HG03135 (cell line): Measurements from ENCODE around the gene PSME4.
"Not testable (repeated sequence)": the region's sequence is repeated elsewhere in the genome, so short reads cannot be mapped to it uniquely, and the experiment has no call there.

ENCODE experiments used
- ATAC-seq: cut with Tn5 transposase; IDR thresholded peaks from one replicate; pipeline ENCODE4 v1.9.1; 2021; ENCODE audit warnings: mild to moderate bottlenecking, moderate library complexity; ENCODE audit not compliant: unreplicated experiment

PSME4 gene

DNA sequence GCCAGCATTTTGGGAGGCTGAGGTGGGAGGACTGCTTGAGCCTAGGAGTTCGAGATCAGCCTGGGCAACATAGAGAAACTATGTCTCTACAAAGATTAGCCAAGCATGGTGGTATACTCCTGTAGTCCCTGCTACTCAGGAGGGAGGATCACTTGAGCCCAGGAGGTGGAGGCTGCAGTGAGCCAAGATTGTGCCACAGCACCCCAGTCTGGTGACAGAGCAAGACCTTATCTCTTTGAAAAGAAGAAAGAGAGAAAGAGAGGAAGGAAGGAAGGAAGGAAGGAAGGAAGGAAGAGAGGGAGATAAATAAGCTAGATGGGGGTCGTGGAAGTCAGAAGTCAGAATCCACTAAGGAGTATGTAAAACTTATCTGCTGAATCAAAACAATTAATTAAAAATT lies 127.2 kb downstream of the PSME4 start:
- ATAC-seq: no peak

GRCh38 chr2:53842891-53843290 lies 127.9 kb downstream of the PSME4 start:
- no peak for ATAC-seq

DNA sequence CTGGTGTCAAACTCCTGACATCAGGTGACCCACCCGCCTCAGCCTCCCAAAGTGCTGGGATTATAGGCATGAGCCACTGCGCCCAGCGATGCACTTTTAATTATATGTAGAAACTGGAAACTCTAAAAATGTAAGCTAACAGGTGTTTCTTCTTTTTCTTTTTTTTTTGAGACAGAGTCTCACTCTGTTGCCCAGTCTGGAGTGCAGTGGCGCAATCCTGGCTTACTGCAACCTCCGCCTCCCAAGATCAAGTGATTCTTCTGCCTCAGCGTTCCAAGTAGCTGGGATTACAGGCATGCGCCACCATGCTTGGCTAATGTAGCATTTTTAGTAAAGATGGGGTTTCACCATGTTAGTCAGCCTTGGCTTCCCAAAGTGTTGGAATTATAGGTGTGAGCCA lies 129.1 kb downstream of the PSME4 start:
- not testable (repeated sequence) for ATAC-seq

DNA sequence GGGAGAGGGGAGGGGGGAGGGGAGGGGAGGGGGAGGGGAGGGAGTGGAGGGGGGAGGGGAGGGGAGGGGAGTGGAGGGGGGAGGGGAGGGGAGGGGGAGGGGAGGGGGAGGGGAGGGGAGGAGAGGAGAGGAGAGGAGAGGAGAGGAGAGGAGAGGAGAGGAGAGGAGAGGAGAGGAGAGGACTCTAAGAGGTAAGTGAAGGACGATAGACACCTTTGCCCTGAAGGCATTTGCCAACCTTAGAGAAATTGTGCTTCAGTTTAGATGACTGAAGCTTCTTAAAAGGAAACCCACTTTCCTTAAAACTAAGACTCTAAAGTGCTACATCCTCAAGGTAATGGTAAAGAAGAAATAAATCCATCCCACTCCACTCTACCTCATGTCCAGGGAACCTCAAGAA lies 130.2 kb downstream of the PSME4 start:
- ATAC-seq: no peak

DNA sequence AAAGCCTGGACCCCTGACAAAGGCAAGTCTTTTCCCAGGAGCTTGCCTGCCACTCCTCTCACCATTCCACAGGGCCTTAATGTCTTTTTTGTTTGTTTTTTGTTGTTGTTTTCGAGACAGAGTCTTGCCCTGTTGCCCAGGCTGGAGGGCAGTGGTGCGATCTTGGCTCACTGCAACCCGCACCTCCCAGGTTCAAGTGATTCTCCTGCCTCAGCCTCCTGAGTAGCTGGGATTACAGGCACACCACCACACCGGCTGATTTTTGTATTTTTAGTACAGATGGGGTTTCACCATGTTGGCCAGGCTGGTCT lies 140.9 kb downstream of the PSME4 start:
- not testable (repeated sequence) for ATAC-seq

- no peak for ATAC-seq
Observed at GRCh38 chr2:53829273-53829979, 141.4 kb downstream of the PSME4 start.

DNA sequence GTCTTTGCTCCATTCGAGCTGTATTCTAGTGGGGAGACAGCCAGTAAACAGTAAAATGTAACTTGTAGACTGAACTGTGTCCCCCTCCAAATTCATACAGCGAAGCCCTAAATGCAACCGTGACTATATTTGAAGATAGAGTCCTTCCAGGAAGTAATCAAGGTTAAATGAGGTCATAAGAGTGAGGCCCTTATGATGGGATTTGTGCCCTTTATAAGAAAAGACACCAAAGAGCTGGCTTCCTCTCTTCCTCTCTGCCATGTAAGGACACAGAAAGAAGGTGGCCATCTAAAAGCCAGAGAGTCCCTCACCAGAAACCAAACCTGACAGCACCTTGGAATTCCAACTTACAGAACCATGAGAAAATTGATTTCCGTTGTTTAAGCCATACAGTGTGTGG lies 142.5 kb downstream of the PSME4 start:
- no peak for ATAC-seq

- no peak for ATAC-seq
Observed at GRCh38 chr2:53827398-53828175, 143.2 kb downstream of the PSME4 start.

DNA sequence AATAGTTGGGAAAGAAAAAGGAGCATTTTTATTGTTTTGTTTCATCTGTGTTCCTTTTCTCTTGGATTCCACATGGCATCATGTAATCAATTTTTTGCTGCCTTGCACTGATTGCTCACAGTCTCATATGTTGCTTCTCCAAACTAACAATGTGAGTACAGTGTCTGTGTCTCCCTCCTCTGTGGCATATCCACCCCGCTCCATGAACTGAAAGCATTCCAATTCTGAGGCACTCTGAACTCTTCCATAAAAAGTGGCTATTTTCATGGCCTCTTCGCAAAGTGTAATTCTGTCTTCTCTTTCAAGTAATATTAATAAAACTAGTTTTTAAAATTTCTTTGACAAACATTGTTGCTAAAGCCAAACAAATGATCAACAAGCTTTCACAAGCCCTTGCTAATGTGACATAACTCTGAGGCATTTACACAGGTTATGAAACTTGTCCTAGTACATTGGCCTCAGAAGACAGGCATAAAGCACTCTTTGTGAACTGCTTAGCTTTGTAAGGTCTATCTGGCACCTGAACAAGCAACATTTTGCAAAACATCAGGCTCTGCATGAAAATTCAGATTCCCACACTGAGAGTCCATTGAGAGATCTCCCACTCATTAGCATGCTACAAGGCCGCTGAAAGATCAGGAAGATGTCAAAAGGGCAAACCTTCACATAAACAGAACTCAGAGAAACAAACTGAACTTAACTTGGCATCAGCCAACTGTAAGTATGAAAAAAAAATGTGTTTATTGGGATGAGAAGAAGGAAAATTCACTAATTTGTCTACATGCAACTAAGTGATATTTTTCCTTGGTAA lies 144.0 kb downstream of the PSME4 start:
- no peak for ATAC-seq

- no peak for ATAC-seq
Observed at GRCh38 chr2:53826030-53826410, 144.8 kb downstream of the PSME4 start.

GRCh38 chr2:53823639-53824038 lies 147.2 kb downstream of the PSME4 start:
- ATAC-seq: not testable (repeated sequence)

- ATAC-seq: no peak
Observed at GRCh38 chr2:53821810-53822209, 149.0 kb downstream of the PSME4 start.

DNA sequence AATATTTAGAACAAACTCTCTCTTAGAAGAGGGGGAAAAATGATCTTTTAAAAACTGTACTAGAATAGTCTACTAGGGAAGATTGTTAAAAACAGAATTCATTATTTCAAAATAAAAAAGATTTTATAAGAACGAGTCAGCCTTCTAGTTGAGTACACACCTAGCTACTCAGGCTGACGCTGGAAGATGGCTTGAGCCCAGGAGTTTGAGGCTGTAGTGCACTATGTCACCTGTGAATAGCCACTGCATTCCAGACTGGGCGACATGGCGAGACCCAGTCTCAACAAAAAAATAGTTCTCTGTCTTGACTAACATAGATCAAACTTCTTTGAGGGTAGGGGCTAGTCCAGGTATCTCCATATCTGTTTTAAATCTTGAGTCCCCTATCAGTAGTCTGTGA lies 150.1 kb downstream of the PSME4 start:
- no peak for ATAC-seq

GRCh38 chr2:53820048-53820447 lies 150.7 kb downstream of the PSME4 start:
- no peak for ATAC-seq

GRCh38 chr2:53819634-53820033 lies 151.2 kb downstream of the PSME4 start:
- no peak for ATAC-seq

DNA sequence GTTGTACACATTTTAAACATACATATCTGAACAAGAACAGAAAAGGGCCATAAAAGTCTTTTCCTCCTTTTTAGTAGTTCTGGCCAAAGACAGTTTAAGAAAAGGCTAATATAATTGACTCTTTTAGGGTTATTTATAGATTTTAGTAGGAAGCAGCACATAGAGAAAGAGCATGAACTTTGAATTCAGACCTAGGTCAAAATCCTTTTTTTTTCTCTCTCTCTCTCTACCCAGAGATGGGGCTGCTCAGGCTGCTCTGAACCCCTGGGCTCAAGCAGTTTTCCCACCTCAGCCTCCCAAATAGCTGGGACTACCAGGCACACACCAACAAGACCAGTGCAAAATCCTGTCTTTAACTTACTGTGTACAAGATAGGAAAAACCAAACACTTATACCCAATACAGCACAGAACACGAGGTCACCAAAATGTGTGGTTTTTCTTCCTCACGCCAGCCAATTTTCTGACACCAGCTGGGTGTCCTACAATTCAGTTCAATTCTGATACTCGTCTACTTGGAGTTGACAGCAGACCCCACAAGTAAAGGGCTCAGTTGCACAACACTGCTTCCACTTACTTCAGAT lies 151.8 kb downstream of the PSME4 start:
- no peak for ATAC-seq
